Suprapubic skin (tissue), 4 donors: ENCODE results near the gene SLC37A1.

Experiments used
- CTCF ChIP-seq, 2 donors: fragments of 200-600 bp in 1 of 2; fragments of 450-650 bp in 1 of 2; sonication (generic) in 1 of 2; IDR thresholded peaks; one replicate each; pipeline ENCODE4 v1.5.1; 2016 to 2019; ENCODE audit warnings: antibody characterized with exemption in 2 of 2, mild to moderate bottlenecking in 1 of 2, moderate library complexity in 1 of 2
- EP300 ChIP-seq: sonication (generic); formaldehyde crosslinking; IDR thresholded peaks from one replicate; pipeline ENCODE4 v1.6.1; 2017; ENCODE audit warnings: antibody characterized with exemption
- POLR2A ChIP-seq, 2 donors: fragments of 450-650 bp; IDR thresholded peaks; one replicate each; pipeline ENCODE4 v1.6.1; 2017; ENCODE audit warnings: antibody characterized with exemption in 2 of 2, mild to moderate bottlenecking in 2 of 2, moderate library complexity in 2 of 2
- POLR2AphosphoS5 ChIP-seq, 3 donors: sonication (generic); formaldehyde crosslinking; IDR thresholded peaks; one replicate each; pipeline ENCODE4 v1.6.1; 2017; ENCODE audit warnings: antibody characterized with exemption in 3 of 3

- TF ChIP-seq POLR2AphosphoS5 (IDR thresholded peaks at IDR 0.05) (no peak), POLR2A (IDR thresholded peaks at IDR 0.05) (no peak), CTCF (IDR thresholded peaks at IDR 0.05) (no peak), EP300 (no peak)
Measured at GRCh38 chr21:42607525-42608102, 94.0 kb downstream of the SLC37A1 start.
